ENCODE measurements around the gene STMND1. TPM values are rescaled to one million over a fixed set of nuclear protein-coding genes. Genes with fewer than 3 reads are reported as not detected.

Gene STMND1
- total RNA-seq, 1 donor from 2014 or later = not detected

- Histone ChIP-seq H3K27ac (replicated peaks) (no peak overlapping the region), H3K36me3 (no peaks in the 10 kb centered on the region), H3K27me3 (ENCODE audit: low read depth) (no peaks in the 10 kb centered on the region), H3K9me3 (replicated peaks) (no peaks in the 10 kb centered on the region), H3K4me1 (peaks cover 7% of the 10 kb centered on the region), H3K4me3 (no peak overlapping the region)
- no peak for TF ChIP-seq CTCF (IDR thresholded peaks at IDR 0.05; ENCODE audit: borderline replicate concordance)
- no peak for DNase-seq
- intact Hi-C loops (cut with micrococcal nuclease) = no loop called here
Measured at GRCh38 chr6:17115251-17116116, 13.6 kb downstream of the STMND1 start.

- Histone ChIP-seq H3K4me1 (peaks cover 7% of the 10 kb centered on the region), H3K4me3 (no peak overlapping the region), H3K27me3 (ENCODE audit: low read depth) (no peaks in the 10 kb centered on the region), H3K36me3 (no peaks in the 10 kb centered on the region), H3K27ac (replicated peaks) (no peak overlapping the region), H3K9me3 (replicated peaks) (no peaks in the 10 kb centered on the region)
- intact Hi-C loops (cut with micrococcal nuclease) = no loop called here
- DNase-seq = no peak
- no peak for TF ChIP-seq CTCF (IDR thresholded peaks at IDR 0.05; ENCODE audit: borderline replicate concordance)
Measured at GRCh38 chr6:17116117-17116440, 14.2 kb downstream of the STMND1 start.

GRCh38 chr6:17120019-17120418 lies 18.2 kb downstream of the STMND1 start:
- H3K9me3 ChIP-seq (replicated peaks) = no peaks in the 10 kb centered on the region
- no peak overlapping the region for H3K27ac ChIP-seq (replicated peaks)
- no peak for DNase-seq
- intact Hi-C loops (cut with micrococcal nuclease) = no loop called here
- peaks cover 7% of the 10 kb centered on the region for H3K4me1 ChIP-seq
- H3K36me3 ChIP-seq = no peaks in the 10 kb centered on the region
- H3K27me3 ChIP-seq (ENCODE audit: low read depth) = no peaks in the 10 kb centered on the region
- H3K4me3 ChIP-seq = no peak overlapping the region
- TF ChIP-seq CTCF (IDR thresholded peaks at IDR 0.05; ENCODE audit: borderline replicate concordance) = no peak

GRCh38 chr6:17125407-17125806 lies 23.6 kb downstream of the STMND1 start:
- Histone ChIP-seq H3K27me3 (ENCODE audit: low read depth) (peaks cover 3% of the 10 kb centered on the region), H3K4me3 (no peak overlapping the region), H3K36me3 (no peaks in the 10 kb centered on the region), H3K4me1 (no peaks in the 10 kb centered on the region), H3K27ac (replicated peaks) (no peak overlapping the region), H3K9me3 (replicated peaks) (no peaks in the 10 kb centered on the region)
- no peak for TF ChIP-seq CTCF (IDR thresholded peaks at IDR 0.05; ENCODE audit: borderline replicate concordance)
- DNase-seq = no peak
- intact Hi-C loops (cut with micrococcal nuclease) = no loop called here

- Histone ChIP-seq H3K4me3 (no peak overlapping the region), H3K36me3 (no peaks in the 10 kb centered on the region), H3K4me1 (no peaks in the 10 kb centered on the region), H3K9me3 (replicated peaks) (peaks cover 26% of the 10 kb centered on the region), H3K27ac (replicated peaks) (no peak overlapping the region), H3K27me3 (ENCODE audit: low read depth) (peaks cover 7% of the 10 kb centered on the region)
- DNase-seq = no peak
- intact Hi-C loops (cut with micrococcal nuclease) = no loop called here
- no peak for TF ChIP-seq CTCF (IDR thresholded peaks at IDR 0.05; ENCODE audit: borderline replicate concordance)
Measured at GRCh38 chr6:17130786-17131185, 28.9 kb downstream of the STMND1 start.
